Left kidney (tissue), 2 donors: ENCODE measurements around the gene AKAP9. TPM values are rescaled to one million over a fixed set of nuclear protein-coding genes. Genes with fewer than 3 reads are reported as not detected.
"Not testable (repeated sequence)": the region's sequence is repeated elsewhere in the genome, so short reads cannot be mapped to it uniquely, and the experiment has no call there.

Source experiments
- DNase-seq: peaks from one replicate; pipeline ENCODE4 v3.0.0-alpha.2; 2013
- polyA plus RNA-seq: library from polyadenylated mRNA; unstranded; fragments of 120-200 nt; gene quantifications from one replicate; pipeline ENCODE4 v1.2.1, GENCODE V29; 2013; ENCODE audit not compliant: insufficient read length

AKAP9 gene
- polyA plus RNA-seq, 1 donor: 121 TPM

DNA sequence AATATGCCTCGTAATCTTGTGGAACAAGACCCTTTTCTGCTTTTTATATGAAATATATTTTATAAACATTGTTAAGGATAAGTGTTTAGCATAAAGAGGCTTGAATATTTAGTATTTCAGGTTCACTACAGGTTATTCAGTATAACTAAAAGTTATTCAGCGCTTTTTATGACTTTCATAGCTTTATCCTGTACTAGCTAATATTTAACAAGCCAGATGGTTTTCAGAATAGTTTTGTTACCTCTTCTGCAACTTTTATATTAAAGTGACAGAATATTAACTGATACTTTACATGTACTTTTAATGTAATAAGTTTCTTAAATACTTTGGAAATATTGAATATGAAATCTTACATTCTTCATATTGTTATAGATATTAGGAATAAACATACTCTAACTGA, 118.2 kb downstream of the AKAP9 start:
- no peak for DNase-seq

DNA sequence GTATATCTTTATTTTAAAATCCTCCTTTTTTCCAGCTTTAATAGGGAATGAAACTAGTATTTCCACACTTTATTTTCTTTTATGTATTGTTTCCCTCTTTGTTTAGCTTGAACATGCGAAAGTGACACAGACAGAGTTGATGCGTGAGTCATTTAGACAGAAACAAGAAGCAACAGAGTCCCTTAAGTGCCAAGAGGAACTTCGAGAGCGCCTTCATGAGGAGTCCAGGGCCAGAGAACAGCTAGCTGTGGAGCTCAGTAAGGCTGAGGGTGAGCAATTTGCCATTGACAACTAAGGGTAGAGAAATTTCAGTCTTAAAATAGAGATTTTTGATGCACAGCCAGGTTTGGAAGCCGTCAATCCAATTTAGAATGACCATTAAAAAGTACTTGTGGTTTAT, 120.5 kb downstream of the AKAP9 start:
- no peak for DNase-seq

DNA sequence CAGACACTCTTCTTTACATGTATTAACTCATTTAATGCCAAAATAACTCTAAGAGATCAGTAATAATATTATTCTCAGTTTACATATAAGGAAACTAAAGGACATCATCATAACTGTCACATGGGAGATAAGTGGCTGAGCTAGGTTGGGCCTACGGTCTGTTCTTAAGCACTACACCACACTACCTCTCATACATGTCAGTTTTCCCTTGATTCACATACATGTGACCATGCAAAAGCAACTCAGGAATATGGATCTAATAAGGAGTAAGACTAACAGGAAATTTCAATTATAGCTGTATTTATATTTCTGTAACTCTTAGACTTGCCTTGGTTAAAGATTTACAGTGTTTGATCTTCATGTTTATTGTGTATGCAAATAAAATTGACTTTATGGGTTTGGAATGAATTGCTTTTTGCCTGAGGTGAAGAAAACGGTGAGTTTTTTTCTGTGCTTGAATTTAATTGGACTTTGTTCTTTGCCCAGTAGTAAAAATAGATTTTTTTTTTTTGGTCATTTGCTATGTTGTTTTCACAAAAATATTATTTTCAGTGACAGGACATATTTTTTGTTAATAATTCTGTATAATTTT, 123.9 kb downstream of the AKAP9 start:
- no peak for DNase-seq

DNA sequence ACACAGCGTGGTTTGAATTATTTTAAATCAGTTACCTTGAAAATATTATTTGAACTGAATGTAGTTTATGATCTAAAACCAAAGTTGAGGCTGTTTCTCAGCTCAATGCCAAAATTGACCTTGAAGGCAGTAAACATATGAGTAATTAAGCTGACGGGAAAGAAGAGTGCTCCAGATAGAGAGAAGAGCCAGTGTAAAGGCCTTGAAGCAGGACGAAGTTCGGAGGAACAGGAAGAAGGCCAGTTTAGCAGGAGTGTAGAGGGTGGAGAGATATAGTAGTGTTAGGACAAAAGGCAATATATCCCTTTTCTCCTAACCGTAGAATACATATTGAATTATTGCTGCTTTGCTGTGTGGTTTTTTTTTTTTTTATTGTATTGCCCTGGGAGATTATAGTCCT, 130.4 kb downstream of the AKAP9 start:
- no peak for DNase-seq

DNA sequence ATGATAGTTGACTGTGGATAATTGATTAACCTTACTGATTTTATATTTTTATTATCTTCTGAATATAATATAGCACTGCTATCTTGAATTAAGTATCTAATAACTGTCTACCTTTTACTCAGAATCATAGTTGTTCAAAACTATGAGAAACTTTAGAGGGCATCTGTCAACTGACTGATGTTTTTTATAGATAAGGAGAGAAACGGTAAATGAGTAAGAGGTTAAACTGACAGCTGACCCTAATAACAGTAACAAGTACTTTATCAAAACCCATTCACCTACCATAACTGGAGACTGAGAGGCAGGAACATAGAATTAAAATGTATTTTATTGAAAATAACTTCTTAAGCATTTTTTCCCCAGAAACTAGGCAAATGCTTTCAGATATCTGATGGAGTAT, 131.5 kb downstream of the AKAP9 start:
- DNase-seq: no peak

DNA sequence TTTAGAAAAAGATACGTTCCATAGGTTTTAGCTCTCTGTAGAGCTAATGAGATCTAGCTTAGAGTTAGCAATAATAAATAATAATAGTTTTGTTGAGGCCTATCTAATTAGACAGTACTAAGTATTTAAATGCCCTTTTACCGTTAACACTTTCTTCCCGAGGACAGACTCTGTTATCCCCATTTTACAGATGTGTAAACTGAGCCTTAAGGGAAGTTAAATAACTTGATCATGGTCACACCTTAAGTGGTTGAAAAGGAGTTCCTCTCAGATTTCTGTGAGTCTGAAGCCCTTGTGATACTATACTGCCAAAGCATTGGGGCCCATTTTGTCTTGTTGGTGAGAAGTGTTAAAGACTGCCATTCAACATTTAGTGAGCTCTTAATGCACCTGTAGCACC, 132.0 kb downstream of the AKAP9 start:
- DNase-seq: no peak

DNA sequence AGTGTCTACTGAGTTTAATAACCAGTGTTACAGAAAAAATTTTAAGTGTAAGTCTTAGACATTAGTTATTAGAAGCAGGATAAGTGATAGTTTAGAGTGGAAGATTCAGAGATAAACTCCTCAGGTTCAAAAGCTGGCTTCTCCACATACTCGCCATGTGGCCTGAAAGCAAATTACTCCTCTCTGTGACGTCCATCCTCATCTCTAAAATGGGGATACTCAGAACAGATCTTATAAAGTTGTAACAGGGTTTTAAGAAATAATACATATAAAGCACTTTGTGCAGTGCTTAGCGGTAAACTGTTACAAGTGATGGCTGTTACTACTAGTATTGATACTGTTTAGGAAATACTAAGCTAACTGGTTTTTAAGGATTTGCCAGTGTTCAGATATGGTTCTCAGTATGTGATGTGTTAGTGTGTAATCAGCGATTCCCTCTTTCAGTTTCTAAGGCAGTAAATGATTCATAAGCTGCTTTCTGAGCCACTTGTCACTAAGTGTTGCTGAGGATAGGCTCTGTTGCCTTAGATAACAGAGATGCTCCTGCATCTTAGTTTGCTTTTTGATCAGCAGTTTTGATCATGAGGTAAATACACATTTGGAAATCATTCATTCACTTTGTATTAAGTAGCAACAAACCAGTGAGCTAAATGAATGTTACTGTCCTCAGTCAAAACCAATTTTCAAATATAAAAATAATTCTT, 134.9 kb downstream of the AKAP9 start:
- no peak for DNase-seq

DNA sequence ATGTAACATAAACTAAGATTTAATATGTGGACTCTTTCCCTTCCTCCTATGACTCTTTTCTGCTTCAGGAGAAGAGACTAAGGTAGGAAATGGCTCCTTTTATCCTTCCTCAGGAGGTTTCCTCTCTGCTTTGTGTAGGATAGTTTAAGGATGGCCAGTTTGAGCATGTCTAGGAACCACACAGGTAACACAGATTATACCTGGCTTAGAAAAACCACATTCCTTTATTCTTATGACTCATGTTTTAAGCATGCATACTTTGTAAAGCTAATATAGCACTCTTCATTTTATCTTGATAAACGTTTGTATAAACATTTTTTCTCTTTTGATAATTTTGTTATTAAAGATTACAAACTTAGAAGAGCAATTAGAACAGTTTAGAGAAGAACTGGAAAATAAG, 135.8 kb downstream of the AKAP9 start:
- no peak for DNase-seq

DNA sequence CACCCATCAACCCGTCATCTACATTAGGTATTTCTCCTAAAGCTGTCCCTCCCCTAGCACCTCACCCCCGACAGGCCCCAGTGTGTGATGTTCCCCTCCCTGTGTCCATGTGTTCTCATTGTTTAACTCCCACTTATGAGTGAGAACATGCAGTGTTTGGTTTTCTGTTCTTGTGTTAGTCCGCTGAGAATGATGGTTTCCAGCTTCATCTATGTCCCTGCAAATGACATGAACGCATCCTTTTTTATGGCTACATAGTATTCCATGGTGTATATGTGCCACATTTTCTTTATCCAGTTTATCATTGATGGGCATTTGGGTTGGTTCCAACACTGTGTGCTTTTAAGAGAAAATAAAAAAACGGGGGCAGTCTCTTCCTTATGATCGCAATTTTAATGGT, 143.3 kb downstream of the AKAP9 start:
- DNase-seq: not testable (repeated sequence)

DNA sequence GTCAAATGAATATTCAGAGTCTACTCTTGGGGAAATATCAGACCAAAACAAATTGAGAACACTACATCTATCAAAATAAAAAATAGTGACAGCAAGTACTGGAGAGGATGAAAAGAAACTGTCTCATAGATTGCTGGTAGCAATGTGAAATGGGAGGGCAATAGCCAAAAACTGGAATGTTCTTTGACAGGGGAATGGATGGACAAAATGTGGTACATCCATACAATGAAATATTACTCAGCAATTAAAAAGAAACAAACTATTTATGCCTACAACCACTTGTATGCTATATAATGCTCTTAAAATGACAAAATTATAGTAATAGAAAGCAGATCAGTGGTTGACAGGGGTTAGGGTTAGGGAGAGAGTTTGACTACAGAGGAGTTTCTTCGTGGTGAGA, 147.6 kb downstream of the AKAP9 start:
- no peak for DNase-seq

DNA sequence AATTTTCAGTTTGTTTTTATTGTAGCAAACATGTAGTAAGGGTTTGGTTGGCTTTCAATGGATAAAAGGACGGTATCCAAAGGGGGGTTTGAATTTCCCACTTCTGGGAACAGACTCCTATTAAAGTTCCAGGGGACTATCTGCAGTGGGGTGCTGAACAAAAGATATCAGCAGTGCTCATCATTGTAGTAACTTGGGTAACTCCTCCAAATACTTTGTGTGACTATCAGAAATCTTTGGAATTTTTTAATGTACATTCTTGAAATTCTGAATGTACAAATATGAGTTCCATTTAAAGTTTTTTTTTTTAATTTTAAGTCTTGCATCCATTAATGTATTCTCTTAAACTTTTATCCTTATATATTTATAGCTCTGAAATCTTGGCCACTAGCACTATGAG, 151.5 kb downstream of the AKAP9 start:
- DNase-seq: no peak

DNA sequence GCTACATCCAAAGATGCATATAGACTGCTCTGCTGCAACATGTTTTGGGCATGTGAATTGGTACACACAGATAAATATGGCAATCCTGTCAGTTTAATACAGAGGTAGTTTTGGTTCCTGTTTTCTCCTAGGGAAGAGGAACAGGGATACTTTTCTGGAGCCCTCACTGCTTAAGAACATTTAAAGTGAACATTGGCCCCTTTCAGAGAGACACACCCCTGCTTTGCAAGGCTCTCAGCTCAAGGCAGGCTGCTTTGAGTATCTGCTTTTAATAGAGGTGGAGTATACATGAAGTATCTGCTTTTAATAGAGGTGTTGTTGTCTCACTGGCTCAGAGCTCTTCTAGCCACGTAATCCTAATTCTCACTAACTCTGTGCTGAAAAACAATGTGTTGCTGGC, 154.7 kb downstream of the AKAP9 start:
- DNase-seq: no peak

DNA sequence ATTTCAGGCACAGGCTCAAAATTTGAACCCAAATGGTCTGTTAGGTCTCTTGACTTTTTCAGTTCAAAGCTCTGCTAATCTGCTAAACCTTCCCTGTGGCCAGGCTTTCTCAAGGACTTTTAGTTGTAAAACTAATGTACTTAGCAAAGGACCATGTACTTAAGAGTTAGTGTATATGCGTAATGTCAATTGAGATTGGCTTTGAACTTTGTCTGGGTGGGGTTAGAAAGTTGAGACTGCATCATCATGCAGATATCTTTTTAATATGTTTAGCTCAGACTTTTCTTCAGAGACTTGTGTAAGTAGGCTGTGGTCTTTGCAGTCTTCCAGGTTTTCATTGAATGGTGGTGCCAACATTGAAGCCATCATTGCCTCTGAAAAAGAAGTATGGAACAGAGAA, 159.9 kb downstream of the AKAP9 start:
- no peak for DNase-seq

DNA sequence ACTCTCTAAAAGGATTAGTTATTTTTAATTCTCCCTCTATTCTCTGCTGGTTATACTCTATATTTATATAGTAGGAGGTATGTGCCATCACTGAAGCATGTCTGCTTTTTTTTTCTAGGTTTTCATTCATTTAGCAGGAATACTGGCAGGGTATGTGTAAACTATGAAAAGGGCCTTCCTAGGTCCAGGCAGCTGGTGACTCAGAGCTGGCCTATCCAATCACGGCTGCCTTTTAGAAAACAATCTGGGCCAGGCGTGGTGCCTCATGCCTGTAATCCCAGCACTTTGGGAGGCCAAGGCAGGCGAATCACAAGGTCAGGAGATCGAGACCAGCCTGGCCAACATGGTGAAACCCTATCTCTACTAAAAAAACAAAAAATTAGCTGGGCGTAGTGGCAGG, 162.2 kb downstream of the AKAP9 start:
- DNase-seq: not testable (repeated sequence)

DNA sequence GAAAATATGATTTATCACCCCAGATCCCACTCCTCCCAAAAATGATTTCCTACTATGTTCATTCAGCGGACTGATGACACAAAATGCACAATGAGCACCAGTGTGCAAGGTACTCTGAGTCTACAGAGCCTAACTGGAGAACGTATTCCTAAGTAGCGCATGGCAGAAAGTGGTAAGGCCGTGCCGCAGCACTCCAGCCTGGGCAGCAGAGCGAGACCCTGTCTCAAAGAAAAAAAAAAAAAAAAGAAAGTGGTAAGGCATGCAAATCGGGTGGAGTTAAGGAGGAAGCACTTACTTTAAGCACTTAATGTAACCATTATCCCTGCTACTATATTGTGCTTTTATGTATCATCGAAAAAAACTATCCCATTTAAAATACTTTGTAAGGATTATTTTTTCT, 168.2 kb downstream of the AKAP9 start:
- DNase-seq: no peak

DNA sequence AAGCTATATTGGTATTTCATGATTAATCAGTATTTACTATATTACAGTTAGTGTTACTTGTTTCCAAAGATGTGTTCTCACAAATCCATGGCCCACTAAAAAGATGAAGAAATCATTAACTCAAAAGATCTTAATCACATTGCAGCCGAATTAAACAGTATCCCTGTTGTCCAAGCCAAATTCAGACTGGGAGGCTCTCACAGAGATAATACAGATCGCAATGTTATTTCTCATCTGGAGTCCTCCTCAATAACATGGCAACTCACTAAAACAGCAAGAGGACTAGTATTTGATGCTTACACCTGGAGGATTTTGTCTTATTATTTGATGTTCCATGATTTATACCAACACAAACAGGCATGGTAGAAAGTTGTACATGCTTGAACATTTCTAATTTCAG, 170.2 kb downstream of the AKAP9 start:
- DNase-seq: no peak

DNA sequence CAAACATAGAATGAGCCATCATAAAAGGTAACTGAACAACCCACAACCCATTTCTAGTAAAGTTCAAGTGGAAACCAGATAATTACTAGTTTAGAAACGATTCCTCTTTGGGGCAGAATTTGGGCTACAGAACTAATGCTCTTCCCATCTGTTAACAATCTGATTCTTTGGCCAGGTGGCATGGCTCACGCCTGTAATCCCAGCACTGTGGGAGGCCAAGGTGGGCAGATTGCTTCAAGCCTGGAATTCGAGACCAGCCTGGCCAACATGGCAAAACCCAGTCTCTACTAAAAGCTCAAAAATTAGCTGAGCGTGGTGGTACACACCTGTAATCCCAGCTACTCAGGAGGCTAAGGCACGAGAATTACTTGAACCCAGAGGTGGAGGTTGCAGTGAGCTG, 175.2 kb downstream of the AKAP9 start:
- no peak for DNase-seq

DNA sequence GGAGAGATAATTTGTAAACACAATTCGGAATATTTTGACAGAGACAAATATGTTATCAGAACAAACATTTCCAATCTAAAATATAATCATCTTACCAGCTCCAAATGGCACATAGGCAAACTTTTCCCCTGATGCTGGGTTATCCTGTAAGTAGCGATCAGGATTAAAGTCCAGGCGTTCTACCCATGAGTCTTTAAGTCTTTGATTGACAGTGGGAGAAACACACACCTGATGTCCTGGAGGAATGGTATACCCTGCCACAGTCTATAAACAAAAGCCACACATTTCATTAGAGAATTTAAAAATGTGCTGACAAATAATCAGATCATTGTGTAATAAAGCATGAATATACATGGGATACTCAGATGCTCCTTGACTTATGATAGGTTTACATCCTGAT, 176.3 kb downstream of the AKAP9 start:
- DNase-seq: no peak

DNA sequence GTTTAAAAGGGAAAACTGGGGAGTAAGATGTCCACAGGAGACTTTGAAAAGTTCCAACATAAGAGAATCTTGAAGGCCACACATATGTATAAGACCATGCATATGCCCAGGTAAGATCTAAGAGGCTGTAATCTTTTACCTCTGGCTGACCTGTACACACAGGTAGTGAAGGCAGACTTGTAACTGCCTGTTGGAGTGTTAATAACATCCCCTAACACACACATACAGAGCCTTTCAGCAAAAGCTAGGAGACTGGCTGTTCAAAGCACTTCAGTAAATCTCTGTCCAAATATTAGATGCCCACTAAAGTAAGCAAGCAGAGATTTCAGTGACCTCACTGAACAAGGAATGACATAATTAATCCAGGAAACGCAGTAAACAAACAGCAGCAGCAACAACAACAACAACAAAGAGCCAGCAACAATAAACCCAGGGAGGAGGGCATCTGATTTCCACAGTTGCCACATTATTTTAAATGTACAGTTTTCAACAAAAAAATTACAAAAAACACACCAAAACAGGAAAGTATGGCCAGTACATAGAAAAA, 178.6 kb downstream of the AKAP9 start:
- DNase-seq: no peak

DNA sequence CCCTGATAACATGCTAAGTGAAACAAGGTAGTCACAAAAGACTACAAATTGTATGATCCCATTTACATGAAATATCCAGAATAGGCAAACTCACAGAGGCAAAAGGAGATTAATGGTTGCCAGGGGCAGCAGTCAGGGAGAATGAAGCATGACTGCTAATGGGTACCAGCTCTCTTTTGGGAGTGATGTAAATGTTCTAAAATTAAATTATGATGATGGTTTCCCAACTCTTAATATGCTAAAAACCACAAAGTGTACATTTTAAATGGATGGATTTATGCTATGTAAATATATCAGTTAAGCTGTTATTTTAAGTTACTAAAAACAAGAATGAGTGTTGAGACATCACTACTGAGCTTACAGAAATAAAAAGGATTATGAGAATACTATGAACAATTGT, 181.0 kb downstream of the AKAP9 start:
- DNase-seq: no peak

DNA sequence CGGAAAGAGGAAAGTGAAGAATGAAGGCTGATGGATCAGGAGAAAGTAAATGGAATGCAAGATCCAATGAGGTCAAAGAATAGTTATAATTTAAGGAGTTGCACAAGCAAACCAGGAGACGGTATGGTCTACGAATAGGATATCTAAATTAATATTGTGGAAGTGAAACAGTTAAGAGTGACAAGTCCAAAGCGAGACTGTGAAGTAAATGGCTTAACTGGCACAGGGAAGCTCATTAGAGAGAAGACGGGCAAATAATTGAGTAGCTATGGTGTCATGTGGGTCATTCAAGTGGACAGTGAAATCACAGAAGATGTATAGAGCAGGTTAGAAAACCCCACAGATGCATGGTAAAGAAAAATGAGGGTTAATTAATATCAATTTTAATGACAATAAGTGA, 190.4 kb downstream of the AKAP9 start:
- no peak for DNase-seq

DNA sequence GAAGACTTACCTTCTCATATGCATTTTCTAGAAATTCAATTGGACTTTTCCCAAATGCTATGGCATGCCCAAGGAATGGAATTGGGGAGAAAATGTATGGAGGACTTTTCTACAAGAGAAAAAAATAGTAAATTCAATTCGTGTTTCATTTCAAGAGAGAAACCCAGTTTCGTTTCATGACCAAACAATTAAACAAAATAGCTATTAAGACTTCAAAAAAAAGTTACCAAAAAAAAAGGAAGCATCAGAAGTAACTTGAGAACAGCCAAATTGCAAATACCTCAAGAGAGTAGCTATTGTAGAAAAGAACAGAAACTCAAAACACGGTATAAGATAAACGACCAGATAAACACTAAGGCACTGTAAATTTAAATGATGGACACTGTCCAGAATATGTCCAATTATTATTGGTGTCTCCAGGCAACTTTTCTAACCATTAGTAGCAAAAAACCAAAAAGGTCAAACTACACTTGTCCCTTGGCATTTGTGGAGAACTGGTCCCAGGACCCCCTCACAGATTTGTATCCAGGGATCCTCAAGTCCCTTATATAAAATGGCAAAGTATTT, 191.2 kb downstream of the AKAP9 start:
- DNase-seq: no peak

DNA sequence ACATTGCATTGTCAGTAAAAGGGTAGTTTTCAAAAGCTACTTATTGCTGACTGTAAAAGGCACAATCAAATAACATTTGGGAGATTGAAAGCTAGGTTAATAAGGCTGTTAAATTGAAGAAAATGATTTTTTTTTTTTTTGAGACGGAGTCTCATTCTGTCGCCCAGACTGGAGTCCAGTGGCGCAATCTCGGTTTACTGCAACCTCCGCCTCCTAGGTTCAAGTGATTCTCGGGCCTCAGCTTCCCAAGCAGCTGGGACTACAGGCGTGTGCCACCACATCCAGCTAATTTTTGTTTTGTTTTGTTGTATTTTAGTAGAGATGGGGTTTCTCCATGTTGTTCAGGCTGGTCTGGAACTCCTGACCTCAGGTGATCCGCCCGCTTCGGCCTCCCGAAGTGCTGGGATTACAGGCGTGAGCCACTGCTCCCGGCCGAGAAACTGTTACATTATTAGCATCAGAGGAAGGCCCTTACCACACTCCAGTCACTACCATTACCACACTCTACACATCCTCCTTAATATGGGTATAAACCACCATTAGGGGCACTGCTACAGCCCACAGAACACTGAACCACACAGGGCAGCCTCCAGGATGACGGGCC, 192.6 kb downstream of the AKAP9 start:
- no peak for DNase-seq
